DMS79 (cell line): ENCODE data around the gene ENTHD1.
A peak's percentile ranks its signal among the peaks of the same experiment; 100 is the strongest.

Experiments
- DNase-seq: peaks from one replicate; lab custom pipeline; 2025; lab: John Stamatoyannopoulos, UW

ENTHD1 gene

GRCh38 chr22:39731881-39732555 lies 161.5 kb downstream of the ENTHD1 start:
- no peak for DNase-seq

- DNase-seq, result no peak
Observed at GRCh38 chr22:39731481-39731880, 162.1 kb downstream of the ENTHD1 start.

DNA sequence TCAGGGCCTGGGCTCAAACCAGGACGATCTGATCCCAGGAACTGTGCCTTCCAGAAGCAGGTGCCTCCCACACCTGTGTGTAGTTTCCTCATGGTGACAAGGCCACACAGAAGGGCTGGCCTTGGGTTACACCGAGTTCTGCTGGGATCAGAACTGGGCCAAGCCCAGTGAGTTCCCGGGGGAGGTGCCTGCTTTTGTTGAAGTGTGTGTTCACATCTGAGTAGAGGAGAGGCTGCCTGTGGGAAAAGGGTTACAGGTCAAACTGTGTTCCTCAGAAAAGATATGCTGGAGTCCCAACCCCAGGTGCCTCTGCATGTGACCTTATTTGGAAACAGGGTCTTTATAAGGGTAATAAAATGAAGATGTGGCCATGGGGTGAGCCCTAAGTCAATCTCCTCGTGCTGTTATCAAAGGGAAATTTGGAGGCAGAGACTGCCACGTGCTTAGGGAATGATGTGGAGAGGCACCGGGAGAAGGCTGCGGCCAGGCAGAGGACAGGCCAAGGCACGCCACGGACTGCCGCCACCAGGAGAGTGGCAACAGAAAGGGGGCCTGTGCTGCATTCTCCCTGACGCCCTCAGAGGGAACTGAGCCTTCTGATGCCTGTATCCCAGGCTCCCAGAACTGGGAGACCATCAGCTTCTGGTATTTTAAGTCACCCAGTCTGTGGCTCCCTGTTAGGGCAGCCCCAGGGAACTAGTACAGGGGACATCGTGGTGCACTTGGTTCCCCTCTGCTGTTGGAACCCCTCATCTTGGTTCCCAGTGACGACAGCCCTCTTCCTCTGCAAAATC lies 164.2 kb downstream of the ENTHD1 start:
- DNase-seq, result no peak

DNA sequence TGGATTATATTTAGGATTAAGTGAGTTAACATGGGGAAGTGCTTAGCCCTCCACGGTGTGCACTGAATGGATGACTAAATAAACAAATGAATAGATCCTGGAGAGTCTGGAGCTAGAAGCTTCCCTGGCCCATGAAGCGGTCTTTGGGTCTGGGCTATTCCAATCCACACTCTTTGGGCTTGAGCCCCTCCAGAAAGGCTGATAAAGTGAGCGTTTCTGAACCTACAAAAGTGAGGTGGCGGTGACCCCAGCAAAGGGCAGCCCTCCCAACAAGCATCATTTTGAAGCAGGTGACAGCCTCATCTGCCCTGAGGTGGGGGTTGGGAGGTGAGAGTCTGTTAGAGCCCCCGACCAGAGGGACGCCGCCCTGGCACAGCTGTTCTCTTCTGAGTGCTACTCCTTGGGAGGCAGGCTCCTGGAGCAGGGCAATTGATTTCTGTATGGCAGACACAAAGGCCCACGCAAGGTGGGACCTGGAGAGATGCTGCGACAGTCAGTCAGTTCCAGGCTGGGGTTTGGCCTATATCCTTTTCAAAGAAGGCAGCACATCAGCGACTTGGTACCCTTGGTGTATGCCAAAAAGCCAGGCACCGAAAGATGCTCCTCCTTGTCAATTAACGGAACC lies 165.2 kb downstream of the ENTHD1 start:
- no peak for DNase-seq

DNA sequence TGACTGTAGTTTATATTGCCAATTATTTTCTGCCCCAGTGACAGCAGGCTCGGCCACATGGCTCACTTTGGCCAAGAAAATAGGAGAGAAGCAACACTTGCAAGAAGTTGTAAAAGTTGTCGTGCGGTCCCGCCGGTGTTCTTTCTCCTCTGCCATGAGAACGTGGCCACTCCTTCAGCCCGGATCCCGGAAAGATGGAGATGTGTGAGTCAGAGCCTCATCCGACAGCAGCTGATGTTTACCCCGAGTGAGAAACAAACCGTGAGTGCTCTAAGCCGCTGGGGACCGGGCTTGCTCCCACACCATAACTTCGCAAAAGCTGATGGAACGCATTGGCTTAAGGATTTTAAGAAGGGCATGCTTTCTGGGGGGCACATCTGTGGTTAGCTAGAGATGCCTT lies 166.0 kb downstream of the ENTHD1 start:
- no peak for DNase-seq

- peak; percentile 88 for DNase-seq
Observed at GRCh38 chr22:39725351-39726035, 168.1 kb downstream of the ENTHD1 start.

DNA sequence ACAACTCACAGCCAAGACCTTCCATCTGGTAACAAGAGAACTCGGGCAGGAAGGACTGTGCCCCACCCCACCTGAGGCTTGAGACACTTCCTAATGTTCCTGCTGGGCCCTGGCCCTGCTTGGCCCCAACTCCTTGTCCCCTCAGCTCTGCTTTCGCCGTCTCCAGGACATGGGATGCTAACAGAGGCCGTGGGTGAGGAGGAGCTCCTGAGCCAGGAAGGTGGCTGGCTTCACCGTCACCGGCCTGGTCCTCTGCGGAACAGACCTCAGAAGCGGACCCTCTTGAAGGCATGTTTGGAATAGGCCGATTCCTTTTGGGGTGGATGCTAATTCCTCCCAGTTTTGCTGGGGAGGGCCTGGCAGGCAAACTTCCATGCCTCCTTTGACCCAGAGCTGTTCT lies 168.7 kb downstream of the ENTHD1 start:
- DNase-seq, result no peak

- peak; percentile 15 for DNase-seq
Observed at GRCh38 chr22:39724390-39724789, 169.2 kb downstream of the ENTHD1 start.

DNA sequence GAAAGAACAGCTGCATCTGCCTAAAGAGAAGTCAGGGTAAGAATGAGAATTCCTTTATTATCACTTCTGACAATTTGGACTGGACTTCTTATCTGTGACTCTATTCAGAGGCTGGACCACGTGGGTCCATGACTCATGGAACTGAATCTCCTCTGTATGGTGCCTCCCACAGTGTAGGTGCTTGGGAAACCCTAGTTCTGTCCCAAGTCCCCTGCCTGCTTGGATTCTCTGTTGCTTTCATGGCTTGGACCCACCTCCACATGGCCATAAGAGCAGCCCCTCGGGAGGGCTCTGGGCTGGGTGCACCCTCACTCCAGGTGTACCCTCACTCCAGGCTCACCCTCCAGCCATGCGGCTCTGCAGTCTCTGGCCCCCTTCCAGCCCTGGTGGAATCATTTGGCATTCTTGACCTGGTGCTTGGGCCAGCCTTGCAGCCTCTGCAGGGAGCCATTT lies 169.6 kb downstream of the ENTHD1 start:
- DNase-seq, result no peak

DNA sequence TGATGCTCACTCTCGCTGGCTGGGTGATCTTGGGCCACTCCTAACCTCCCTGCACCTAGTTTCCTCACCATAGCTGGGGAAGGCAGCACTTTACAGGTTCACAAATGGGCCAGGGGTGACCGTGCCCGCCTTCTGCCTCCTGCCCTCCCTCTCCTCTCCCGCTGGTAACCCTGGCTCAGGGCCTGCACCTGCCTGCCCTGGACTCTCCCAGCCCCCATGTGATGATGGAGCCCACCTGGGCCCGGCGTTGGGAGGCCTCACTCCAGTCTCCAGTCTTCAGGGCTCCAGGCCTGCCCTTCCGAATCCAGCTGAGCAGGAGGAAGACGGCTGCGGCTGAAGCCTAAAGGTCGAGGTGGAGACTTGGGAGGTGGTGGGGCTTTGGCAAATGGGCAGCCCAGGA lies 170.1 kb downstream of the ENTHD1 start:
- DNase-seq, result no peak

GRCh38 chr22:39722501-39722900 lies 171.1 kb downstream of the ENTHD1 start:
- no peak for DNase-seq

GRCh38 chr22:39722032-39722325 lies 171.6 kb downstream of the ENTHD1 start:
- no peak for DNase-seq

DNA sequence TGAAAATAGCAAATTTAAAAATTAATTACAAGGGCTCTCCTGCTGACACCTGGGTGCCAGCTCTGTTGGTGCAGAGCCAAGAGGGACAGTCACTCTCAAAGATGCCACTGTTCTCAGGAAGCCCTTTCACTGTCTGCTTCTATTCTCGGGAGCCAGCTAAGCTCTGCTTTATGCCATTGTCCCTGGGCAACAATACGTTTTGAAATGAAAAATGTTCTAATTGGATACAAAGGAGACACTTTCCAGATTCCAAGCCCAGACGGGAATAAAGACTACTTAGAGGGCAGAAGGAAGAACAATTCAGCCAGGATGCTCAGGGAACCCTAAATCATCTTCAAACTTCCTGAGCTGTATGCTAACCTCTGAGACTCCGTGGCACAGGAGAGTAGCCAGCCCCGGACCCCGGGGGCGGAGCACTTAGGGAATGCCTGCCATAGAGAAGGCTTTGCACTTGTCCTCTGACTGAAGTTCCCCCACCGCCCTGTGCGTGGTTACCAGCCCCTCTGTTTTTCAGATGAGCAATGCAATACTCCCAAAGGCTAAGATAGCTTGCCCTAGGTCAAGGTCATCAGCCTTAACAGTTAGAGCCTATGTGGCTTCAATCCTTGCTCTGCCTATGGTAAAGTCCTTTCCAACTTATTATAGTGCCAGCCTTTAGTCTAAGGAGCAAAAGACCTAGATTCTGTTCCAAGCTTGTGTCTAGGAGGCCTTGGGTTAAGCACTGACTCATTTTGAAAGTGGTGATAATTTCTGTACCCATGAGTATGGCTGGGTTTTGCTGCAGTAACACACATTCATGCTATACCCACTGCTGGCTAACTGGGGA lies 172.1 kb downstream of the ENTHD1 start:
- DNase-seq, result no peak

DNA sequence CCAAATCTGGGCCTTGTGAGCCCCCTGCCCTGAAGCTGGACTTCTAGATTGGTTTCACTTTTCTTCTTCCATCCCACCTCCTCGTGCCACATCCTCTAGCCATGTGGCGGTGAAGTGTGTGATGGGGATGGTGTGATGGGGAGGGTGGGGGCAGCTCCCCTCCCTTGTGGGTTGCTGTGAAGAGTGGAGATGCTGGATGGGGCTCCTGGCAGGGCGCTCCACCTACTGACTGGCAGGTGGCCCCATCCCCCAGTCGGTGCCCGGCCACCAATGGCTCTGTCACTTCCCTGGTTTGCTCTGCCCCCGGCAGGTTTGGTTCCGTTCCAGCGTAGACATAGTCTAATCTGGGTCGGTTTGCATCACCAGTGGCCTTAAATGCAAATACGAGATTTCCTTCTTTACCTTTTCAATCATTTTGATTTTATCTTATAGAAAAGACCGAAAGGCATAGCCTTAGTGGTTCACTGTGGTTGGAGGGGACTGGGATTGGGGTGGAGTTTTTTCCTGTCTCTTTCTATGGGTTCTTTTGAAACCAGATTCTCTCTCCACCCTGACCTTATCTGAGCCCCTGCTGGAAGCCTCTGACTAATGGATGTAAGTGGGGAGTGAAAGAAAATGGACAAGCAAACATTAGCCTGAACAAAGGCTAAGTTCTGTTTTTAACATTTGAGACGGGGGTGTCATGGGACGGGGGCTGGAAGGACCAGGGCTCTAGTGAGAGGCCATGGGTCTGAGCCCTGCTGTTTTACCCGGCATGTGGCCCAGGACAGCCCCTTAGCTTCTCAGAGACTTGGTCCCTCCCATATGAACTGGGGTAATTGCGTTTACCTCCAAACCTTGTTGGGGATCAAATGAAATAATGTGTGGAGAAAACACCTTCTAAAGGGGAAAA lies 173.8 kb downstream of the ENTHD1 start:
- no peak for DNase-seq

GRCh38 chr22:39718921-39719475 lies 174.6 kb downstream of the ENTHD1 start:
- no peak for DNase-seq

DNA sequence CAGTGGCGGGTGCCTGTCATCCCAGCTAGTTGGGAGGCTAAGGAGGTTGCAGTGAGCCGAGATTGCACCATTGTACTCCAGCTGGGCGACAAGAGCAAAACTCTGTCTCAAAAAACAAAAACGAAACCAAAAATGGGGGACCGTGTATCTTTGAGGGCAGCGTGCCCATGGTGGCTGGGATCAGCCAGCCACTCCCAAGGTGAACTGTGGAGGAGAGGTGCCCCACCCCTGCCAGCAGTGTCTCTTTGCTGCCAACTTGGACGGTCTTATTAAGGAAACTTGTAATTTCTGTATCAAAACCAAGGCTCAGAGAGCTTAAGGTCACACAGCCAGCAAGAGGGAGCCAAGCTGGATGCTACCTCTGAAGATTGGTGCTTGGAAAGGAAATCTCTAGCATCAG lies 175.4 kb downstream of the ENTHD1 start:
- no peak for DNase-seq

DNA sequence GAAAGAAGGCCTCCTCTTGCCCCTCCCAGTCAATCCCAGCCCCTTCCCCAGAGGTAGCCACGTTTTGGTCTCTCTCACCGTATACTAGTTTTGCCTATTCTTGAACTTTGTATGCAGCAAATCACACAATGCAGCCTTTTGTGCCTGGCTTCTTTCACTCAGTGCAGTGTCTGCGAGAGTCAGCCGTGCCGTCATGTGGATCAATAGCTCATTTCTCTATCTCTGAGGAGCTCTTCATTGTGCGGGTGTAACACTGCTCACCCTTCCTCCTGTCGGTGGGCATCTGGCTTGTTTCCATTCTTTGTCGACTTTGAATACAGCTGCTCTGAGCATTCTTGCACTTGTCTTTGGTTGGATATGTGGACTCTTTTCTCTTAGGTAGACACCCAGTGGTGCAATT lies 176.5 kb downstream of the ENTHD1 start:
- no peak for DNase-seq

DNA sequence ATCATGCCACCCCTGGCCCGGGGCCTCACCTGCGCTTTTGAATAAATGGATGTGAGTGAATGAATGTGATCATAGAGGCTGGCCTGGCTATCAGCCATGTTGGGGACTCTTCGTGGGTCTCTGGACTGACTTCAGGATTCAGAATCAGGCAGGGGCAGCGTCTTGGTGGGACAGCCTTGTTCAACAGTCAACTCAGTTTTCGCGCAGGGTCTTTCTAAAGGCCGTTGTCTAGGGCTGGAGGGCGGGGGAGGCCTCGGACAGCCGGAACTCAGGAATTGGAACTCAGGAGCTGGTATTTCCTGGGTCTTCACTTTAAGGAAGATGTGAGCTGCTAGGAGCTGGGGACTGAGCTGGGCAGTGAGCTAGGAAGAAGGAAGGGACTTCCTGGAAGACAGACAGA lies 177.0 kb downstream of the ENTHD1 start:
- no peak for DNase-seq

GRCh38 chr22:39715778-39716495 lies 177.6 kb downstream of the ENTHD1 start:
- DNase-seq, result no peak

GRCh38 chr22:39714321-39714720 lies 179.2 kb downstream of the ENTHD1 start:
- no peak for DNase-seq
